IMR-90 (cell line): ENCODE measurements around the gene KIFAP3.
"Not testable (repeated sequence)": the region's sequence is repeated elsewhere in the genome, so short reads cannot be mapped to it uniquely, and the experiment has no call there.

Experiments
- BHLHE40 ChIP-seq: fragments of 150-350 bp; IDR thresholded peaks from 2 replicates; pipeline ENCODE4 v1.6.1; 2016; ENCODE audit warnings: mild to moderate bottlenecking, low read depth, low read length
- CEBPB ChIP-seq: IDR thresholded peaks from 2 replicates; pipeline ENCODE4 v1.6.1; 2012; ENCODE audit warnings: low read depth, low read length, improper control_type of control experiment
- CHD1 ChIP-seq: IDR thresholded peaks from 2 replicates; pipeline ENCODE4 v1.6.1; 2012; ENCODE audit warnings: low read depth, low read length, improper control_type of control experiment
- MXI1 ChIP-seq: IDR thresholded peaks from 2 replicates; pipeline ENCODE4 v1.6.1; 2012; ENCODE audit warnings: low read depth, mild to moderate bottlenecking, low read length, moderate library complexity, borderline replicate concordance
- NFE2L2 ChIP-seq: fragments of 150-350 bp; IDR thresholded peaks from 2 replicates; pipeline ENCODE4 v1.6.1; 2016; ENCODE audit warnings: low read depth, mild to moderate bottlenecking, low read length
- POLR2A ChIP-seq: IDR thresholded peaks from 2 replicates; pipeline ENCODE4 v1.6.1; 2012; ENCODE audit warnings: mild to moderate bottlenecking, low read depth, low read length
- RAD21 ChIP-seq: IDR thresholded peaks from 2 replicates; pipeline ENCODE4 v1.6.1; 2012; ENCODE audit warnings: low read length, improper control_type of control experiment
- RCOR1 ChIP-seq: IDR thresholded peaks from 2 replicates; pipeline ENCODE4 v1.6.1; 2012; ENCODE audit warnings: mild to moderate bottlenecking, low read length, improper control_type of control experiment; ENCODE audit not compliant: insufficient replicate concordance
- RFX5 ChIP-seq: IDR thresholded peaks from 2 replicates; pipeline ENCODE4 v1.8.0; 2012; ENCODE audit warnings: low read depth, mild to moderate bottlenecking, low read length, moderate library complexity
- SMC3 ChIP-seq: fragments of 150-350 bp; IDR thresholded peaks from 2 replicates; pipeline ENCODE4 v1.6.1; 2016; ENCODE audit warnings: low read depth, mild to moderate bottlenecking, antibody characterized with exemption, low read length, moderate library complexity
- TF ChIP-seq, protein P1 (sequence below): conservative IDR thresholded peaks from 2 replicates; pipeline ENCODE4 v1.5.1; 2012; ENCODE audit warnings: mild to moderate bottlenecking, low read depth, low read length, improper control_type of control experiment
- TF ChIP-seq, protein P2 (sequence below): fragments of 150-350 bp; IDR thresholded peaks from 2 replicates; pipeline ENCODE4 v1.6.1; 2017; ENCODE audit warnings: mild to moderate bottlenecking, antibody characterized with exemption, low read length, low read depth
- TF ChIP-seq, protein P3 (sequence below): fragments of 150-350 bp; IDR thresholded peaks from 2 replicates; pipeline ENCODE4 v1.6.1; 2016; ENCODE audit warnings: low read depth, mild to moderate bottlenecking, low read length, moderate library complexity, borderline replicate concordance

DNA sequence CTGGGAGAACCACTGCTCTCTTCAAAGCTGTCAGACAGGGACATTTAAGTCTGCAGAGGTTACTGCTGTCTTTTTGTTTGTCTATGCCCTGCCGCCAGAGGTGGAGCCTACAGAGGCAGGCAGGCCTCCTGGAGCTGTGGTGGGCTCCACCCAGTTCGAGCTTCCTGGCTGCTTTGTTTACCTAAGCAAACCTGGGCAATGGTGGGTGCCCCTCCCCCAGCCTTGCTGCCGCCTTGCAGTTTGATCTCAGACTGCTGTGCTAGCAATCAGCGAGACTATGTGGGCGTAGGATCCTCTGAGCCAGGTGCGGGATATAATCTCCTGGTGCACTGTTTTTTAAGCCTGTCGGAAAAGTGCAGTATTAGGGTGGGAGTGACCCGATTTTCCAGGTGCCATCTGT lies 38.6 kb upstream of the KIFAP3 start:
- TF ChIP-seq POLR2A, NFE2L2, CEBPB, RFX5, RCOR1, CHD1, SMC3, BHLHE40, RAD21, MXI1: not testable (repeated sequence)
- TF ChIP-seq, protein P1, sequence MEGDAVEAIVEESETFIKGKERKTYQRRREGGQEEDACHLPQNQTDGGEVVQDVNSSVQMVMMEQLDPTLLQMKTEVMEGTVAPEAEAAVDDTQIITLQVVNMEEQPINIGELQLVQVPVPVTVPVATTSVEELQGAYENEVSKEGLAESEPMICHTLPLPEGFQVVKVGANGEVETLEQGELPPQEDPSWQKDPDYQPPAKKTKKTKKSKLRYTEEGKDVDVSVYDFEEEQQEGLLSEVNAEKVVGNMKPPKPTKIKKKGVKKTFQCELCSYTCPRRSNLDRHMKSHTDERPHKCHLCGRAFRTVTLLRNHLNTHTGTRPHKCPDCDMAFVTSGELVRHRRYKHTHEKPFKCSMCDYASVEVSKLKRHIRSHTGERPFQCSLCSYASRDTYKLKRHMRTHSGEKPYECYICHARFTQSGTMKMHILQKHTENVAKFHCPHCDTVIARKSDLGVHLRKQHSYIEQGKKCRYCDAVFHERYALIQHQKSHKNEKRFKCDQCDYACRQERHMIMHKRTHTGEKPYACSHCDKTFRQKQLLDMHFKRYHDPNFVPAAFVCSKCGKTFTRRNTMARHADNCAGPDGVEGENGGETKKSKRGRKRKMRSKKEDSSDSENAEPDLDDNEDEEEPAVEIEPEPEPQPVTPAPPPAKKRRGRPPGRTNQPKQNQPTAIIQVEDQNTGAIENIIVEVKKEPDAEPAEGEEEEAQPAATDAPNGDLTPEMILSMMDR: not testable (repeated sequence)
- TF ChIP-seq, protein P2, sequence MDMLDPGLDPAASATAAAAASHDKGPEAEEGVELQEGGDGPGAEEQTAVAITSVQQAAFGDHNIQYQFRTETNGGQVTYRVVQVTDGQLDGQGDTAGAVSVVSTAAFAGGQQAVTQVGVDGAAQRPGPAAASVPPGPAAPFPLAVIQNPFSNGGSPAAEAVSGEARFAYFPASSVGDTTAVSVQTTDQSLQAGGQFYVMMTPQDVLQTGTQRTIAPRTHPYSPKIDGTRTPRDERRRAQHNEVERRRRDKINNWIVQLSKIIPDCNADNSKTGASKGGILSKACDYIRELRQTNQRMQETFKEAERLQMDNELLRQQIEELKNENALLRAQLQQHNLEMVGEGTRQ: not testable (repeated sequence)
- TF ChIP-seq, protein P3, sequence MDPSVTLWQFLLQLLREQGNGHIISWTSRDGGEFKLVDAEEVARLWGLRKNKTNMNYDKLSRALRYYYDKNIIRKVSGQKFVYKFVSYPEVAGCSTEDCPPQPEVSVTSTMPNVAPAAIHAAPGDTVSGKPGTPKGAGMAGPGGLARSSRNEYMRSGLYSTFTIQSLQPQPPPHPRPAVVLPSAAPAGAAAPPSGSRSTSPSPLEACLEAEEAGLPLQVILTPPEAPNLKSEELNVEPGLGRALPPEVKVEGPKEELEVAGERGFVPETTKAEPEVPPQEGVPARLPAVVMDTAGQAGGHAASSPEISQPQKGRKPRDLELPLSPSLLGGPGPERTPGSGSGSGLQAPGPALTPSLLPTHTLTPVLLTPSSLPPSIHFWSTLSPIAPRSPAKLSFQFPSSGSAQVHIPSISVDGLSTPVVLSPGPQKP: not testable (repeated sequence)
